Heart left ventricle (tissue), 13 donors: Measurements from ENCODE around the gene IGFBP6.

Experiments
- CTCF ChIP-seq, 12 donors: fragments of 200-600 bp; sonication (generic) in 4 of 12; IDR thresholded peaks; one replicate each; pipeline versions ENCODE4 v1.5.0 to v1.8.0; 2018 to 2022; ENCODE audit warnings: antibody characterized with exemption in 12 of 12, mild to moderate bottlenecking in 5 of 12
- POLR2A ChIP-seq, 2 donors: fragments of 450-650 bp; IDR thresholded peaks; one replicate each; pipeline ENCODE4 v1.6.1; 2017; ENCODE audit warnings: antibody characterized with exemption in 2 of 2, mild to moderate bottlenecking in 2 of 2, moderate library complexity in 2 of 2
- donor health status: ischemic (EF 13 %, LVEDD 7.1; RV severe dilation, severe dysfunction).
- donor health status: DM: no; HTN: yes; CAD: no.
- donor health status: DM: no; HTN: no; CAD: no.
- donor health status: ischemic (EF 25% LVEDD 6.9; RV normal size, moderate dysfunction).
- donor health status: ischemic (EF 25% LVEDD 5.7; RV mildly dilated, moderate dysfunction).
- donor health status: ischemic (EF 35%, LVEDD 5.7; RV mildly dilated, moderate dysfunction).
- donor health status: nonischemic (EF 11% LVEDD 7.7; RV severe dilation, severe dysfunction).
- donor health status: DM: yes; HTN: yes; CAD: no.
- donor health status: PGD.
- donor health status: ischemic (EF 29% LVEDD 5.4; RV normal size, mild dysfunction).
- donor health status: nonischemic (EF 23%, LVEDD 6.1; RV moderate dilation, normal function).

GRCh38 chr12:53051058-53051880 lies 46.2 kb upstream of the IGFBP6 start:
- TF ChIP-seq POLR2A (IDR thresholded peaks at IDR 0.05), result peak in 1 of 2 donors; percentile 68
- peak in 6 of 12 donors; percentile 18 to 42 (median 32) for TF ChIP-seq CTCF (IDR thresholded peaks at IDR 0.05)
